Neural crest cell (in vitro differentiated cells): ENCODE results near the gene SUGCT. TPM values are rescaled to one million over a fixed set of nuclear protein-coding genes. Genes with fewer than 3 reads are reported as not detected.

Experiments used
- DNase-seq: peaks from one replicate; pipeline ENCODE4 v3.0.0; 2021; ENCODE audit warnings: low read depth, mixed read lengths, low spot score
- H3K27ac Mint-ChIP-seq: one replicate; pipeline ENCODE4 v1.8.0; 2021; ENCODE audit warnings: mild to moderate bottlenecking, mixed read lengths; ENCODE audit not compliant: unreplicated experiment
- H3K27me3 Mint-ChIP-seq: 2 replicates; pipeline ENCODE4 v1.8.0; 2021; ENCODE audit warnings: low read depth, mild to moderate bottlenecking, mixed read lengths
- H3K36me3 Mint-ChIP-seq: 2 replicates; pipeline ENCODE4 v1.8.0; 2021; ENCODE audit warnings: low read depth, mild to moderate bottlenecking, mixed read lengths
- H3K4me1 Mint-ChIP-seq: 2 replicates; pipeline ENCODE4 v1.8.0; 2021; ENCODE audit warnings: mixed read lengths
- H3K4me3 Mint-ChIP-seq: one replicate; pipeline ENCODE4 v1.8.0; 2021; ENCODE audit warnings: mild to moderate bottlenecking, mixed read lengths
- H3K9me3 Mint-ChIP-seq: 2 replicates; pipeline ENCODE4 v1.8.0; 2021; ENCODE audit warnings: mixed read lengths
- CTCF ChIP-seq: fragments of 200-600 bp; sonication (generic); conservative IDR thresholded peaks from 2 replicates; pipeline ENCODE4 v1.5.0; 2021; ENCODE audit warnings: antibody characterized with exemption, mild to moderate bottlenecking
- total RNA-seq: library from RNA; stranded (reverse); gene quantifications from 2 replicates; pipeline ENCODE4 v1.2.1, GENCODE V29; 2021

SUGCT gene
- total RNA-seq, 1 donor from 2014 or later, result 5.9 TPM

GRCh38 chr7:40489844-40490602 lies 355.2 kb downstream of the SUGCT start:
- Mint-ChIP-seq H3K27me3 (no peaks in the 10 kb centered on the region), H3K36me3 (peaks cover 3% of the 10 kb centered on the region)
- no peak for DNase-seq

GRCh38 chr7:40490603-40490924 lies 355.8 kb downstream of the SUGCT start:
- no peak for DNase-seq
- no peak overlapping the region for H3K4me3 Mint-ChIP-seq
- peaks cover 12% of the 10 kb centered on the region for H3K9me3 Mint-ChIP-seq
- peaks cover 3% of the 10 kb centered on the region for H3K36me3 Mint-ChIP-seq
- no peaks in the 10 kb centered on the region for H3K27me3 Mint-ChIP-seq
- no peak for TF ChIP-seq CTCF
- H3K4me1 Mint-ChIP-seq, result no peaks in the 10 kb centered on the region
- no peak overlapping the region for H3K27ac Mint-ChIP-seq

More at GRCh38 chr7:40489844-40490602, 355.2 kb downstream of the SUGCT start:
- no peak overlapping the region for H3K27ac Mint-ChIP-seq
- H3K4me3 Mint-ChIP-seq, result no peak overlapping the region
- no peak for TF ChIP-seq CTCF
- peaks cover 12% of the 10 kb centered on the region for H3K9me3 Mint-ChIP-seq
- H3K4me1 Mint-ChIP-seq, result no peaks in the 10 kb centered on the region

GRCh38 chr7:40492946-40493345 lies 358.1 kb downstream of the SUGCT start:
- no peaks in the 10 kb centered on the region for H3K4me1 Mint-ChIP-seq
- no peak overlapping the region for H3K27ac Mint-ChIP-seq
- no peak for DNase-seq
- no peak overlapping the region for H3K4me3 Mint-ChIP-seq
- H3K36me3 Mint-ChIP-seq, result peaks cover 3% of the 10 kb centered on the region
- H3K9me3 Mint-ChIP-seq, result peaks cover 2% of the 10 kb centered on the region
- TF ChIP-seq CTCF, result no peak
- no peaks in the 10 kb centered on the region for H3K27me3 Mint-ChIP-seq

- no peak overlapping the region for H3K4me3 Mint-ChIP-seq
- H3K4me1 Mint-ChIP-seq, result no peaks in the 10 kb centered on the region
- TF ChIP-seq CTCF, result no peak
- no peaks in the 10 kb centered on the region for H3K27me3 Mint-ChIP-seq
- no peak for DNase-seq
- H3K27ac Mint-ChIP-seq, result no peak overlapping the region
- peaks cover 3% of the 10 kb centered on the region for H3K36me3 Mint-ChIP-seq
- peaks cover 2% of the 10 kb centered on the region for H3K9me3 Mint-ChIP-seq
These were observed 358.8 kb downstream of the SUGCT start for GRCh38 chr7:40493609-40494051.

GRCh38 chr7:40498924-40499510 lies 364.2 kb downstream of the SUGCT start:
- Mint-ChIP-seq H3K27ac (no peak overlapping the region), H3K4me1 (no peaks in the 10 kb centered on the region), H3K36me3 (no peaks in the 10 kb centered on the region), H3K4me3 (no peak overlapping the region), H3K27me3 (no peaks in the 10 kb centered on the region), H3K9me3 (no peaks in the 10 kb centered on the region)
- DNase-seq, result no peak
- no peak for TF ChIP-seq CTCF
